NCI-H1048 (cell line): ENCODE measurements around the gene FBLIM1.

Experiments
- DNase-seq: peaks from one replicate; lab custom pipeline; 2025; lab: John Stamatoyannopoulos, UW

FBLIM1 gene

GRCh38 chr1:15748264-15748663 is 10.3 kb upstream of the FBLIM1 start:
- DNase-seq, result no peak

- DNase-seq, result no peak
Observed at GRCh38 chr1:15748690-15749398, 9.8 kb upstream of the FBLIM1 start.

- no peak for DNase-seq
Observed at GRCh38 chr1:15749399-15750291, 8.9 kb upstream of the FBLIM1 start.

- no peak for DNase-seq
Observed at GRCh38 chr1:15750924-15751323, 7.7 kb upstream of the FBLIM1 start.

DNA sequence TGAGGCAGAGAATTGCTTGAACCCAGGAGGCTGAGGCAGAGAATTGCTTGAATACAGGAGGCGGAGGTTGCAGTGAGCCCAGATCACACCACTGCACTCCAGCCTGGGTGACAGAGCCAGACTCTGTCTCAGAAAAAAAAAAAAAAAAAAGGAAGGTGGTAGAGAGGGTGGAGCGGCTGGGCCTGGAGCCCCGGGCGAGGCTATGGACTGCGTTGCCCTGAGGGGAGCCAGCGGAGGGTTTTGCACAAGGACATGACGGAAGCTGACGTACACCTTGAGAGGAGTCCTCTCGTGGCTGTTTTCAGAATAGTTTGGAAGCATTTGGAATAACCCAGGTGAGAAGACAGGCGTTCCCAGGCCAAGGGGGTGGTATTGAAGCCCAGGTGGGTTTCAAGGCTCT is 6.9 kb upstream of the FBLIM1 start:
- no peak for DNase-seq

GRCh38 chr1:15753776-15754175 is 4.8 kb upstream of the FBLIM1 start:
- no peak for DNase-seq

DNA sequence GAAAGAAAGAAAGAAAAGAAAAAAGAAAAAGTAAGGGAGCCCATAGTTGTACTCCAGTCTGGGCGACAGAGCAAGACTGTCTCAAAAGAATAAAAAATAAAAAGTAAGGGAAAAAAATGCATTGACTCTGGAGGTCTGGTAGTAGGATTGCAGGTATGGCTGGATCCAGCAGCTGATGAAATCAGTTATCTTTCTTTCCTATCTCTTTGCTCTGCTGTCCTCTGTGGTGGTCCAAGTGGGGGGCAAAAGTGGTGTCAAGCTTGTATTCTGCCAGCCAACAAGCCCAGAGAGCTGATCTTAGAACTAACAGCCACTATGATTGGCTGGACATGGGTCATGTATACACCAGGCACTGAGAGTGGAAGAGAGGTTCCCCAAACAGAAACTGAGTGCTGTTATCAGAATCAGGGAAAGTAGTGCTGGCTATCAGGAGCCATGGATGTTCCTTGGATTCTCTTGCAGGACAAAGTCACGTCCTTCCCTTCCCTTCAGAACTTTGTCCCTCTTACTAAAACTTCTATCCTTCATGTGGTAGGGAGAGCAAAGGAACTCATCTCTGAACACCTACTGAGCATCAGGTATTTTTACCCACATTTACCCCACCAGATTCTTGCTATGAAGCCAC is 3.5 kb upstream of the FBLIM1 start:
- no peak for DNase-seq

DNA sequence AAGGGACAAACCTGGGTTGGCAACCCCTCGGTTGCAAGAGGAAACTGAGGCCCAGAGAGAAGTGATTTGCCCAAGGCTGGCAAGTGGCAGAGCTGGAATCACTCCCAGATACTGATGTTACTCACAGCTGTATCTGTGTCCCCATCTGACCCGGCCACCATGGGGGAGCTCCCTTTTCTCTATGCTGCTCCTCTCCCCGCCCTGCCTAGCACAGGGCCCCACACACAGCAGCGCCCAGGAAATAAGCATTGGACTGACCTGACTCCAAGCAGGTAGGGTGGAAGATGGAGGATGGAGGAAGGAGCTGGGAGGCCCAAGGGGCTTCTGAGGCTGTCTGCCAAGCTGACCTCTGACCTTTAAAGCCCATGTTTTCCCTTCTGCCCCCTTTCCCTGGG is 3.0 kb upstream of the FBLIM1 start:
- DNase-seq, result no peak

GRCh38 chr1:15756143-15757015 is 2.2 kb upstream of the FBLIM1 start:
- peak; percentile 57 for DNase-seq

DNA sequence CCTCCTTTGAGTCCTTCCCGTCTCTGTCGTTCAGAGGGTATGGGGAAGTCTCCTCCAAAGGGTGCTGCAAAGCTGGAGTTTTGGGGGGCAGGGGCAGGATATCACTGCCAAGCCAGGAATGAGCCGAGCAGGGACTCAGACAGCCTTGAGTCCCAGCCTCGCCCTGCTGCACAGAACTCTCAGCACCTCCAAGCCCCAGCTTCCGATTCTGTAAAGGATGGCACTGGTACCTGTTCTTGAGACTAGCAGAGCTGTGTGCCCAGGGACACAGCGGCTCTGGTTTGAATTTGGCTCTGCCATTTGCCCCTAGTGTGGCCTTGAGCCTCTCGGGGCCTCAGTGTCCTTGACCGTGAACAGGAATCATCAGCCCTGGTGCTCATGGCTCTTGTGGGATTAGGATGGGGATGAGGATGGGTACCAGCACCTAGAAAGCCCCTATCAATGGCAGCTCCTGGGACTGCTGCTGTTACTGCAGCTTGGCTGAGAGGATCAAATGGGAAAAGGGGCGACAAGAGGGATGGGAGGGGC is 1.5 kb upstream of the FBLIM1 start:
- no peak for DNase-seq

DNA sequence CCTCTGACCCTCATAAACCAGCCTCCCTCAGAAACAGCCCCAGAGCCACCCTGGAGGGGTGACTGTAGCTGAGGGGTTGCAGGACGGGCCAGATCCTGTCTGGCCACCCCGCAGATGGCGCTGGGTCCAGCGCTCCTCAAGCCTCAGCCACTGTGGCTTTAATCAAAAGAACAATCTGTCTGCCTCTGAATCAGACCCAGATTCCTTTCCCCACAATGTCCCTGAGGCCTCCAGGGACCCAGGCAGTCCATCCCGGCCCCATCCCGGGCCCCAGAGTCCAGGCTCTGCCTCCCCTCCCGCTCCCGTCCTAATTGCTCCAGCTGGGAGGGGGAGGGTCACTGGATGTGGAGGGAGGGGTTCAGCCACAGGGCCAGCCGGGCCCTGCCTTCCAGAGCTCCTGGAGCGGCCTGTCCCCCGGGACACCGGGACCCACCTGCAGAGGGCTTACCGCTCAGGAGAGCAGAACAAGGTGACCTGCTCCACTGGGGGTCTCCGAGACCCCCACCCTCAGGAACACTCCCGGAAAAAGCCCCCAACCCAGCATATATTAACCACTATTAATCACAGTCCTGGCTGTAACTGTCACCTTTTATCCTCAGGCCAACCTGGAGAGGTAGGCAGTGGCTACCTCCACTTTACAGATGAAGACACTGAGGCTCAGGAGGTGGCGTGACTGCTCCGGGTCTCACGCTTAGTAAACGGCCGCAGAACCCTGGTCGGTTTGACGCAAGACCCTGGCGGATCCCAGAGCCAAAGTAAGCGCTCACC is 836 bp upstream of the FBLIM1 start:
- DNase-seq, result no peak

DNA sequence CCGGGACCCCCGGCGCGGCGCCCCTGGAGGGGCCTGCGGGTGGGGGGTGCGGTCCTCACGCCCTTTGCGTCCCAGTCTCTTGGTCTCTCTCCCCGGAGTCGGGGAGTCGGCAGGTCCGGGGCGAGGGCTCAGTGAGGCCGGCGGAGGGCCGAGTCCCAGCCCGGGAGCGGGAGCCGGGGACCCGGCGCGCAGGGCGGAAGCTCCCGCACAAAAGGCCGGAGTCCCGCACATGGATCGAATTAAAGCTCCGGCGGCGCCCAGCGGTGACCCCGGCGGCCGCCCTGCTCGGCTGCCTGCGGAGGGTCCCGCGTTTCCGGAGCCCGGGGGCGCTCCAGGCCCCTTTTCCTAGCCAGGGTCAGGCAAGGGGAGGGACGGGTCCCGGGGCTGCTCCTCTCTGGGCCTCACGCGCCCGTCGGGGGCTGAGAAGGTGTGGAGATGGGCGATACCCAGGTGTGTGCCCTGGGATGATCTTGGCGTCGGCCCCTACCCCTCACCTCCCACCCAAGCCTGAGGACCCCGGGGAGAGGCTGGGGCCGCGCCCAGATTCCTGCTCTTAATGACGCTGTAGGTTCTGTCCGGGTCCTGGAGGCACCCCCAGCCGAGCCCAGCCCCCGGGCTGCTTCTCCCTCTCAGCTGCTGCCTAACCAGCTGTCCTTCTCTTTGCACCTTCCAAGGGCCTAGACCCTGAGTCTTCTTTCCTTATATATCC is 512 bp downstream of the FBLIM1 start:
- DNase-seq, result no peak

DNA sequence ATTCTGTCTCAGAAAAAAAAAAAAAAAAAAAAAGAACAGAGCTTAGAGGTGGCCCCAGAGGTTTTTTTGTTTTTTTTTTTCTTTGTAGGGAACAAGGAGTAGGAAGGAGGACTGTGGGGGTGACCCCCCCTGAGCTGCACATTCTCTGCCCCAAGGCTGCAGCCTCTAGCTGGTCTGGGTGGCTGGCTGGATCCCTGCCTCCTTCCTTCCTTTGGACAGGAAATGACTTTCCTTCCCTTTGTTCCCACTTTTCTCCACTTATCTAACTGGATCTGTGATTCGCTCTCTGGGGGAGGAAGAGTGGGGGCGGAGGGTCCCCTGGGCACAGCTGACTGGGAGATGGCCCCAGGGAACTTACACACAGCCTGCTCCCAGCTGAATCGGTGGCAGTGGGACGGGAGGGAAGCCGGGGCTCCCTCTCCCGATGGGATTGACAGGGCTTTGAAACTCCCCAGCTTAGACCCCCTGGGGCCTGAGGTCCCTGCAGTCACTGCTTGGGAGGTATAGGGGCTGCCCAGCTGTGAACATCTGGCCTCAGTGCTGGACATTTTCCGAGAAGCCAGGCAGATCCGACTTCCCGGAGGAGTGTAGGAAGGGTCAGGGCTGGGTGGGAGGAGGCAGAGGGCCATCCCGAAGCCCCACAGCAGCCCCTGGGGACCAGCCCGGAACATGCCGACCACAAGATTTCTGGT is 2.1 kb downstream of the FBLIM1 start:
- DNase-seq, result no peak

DNA sequence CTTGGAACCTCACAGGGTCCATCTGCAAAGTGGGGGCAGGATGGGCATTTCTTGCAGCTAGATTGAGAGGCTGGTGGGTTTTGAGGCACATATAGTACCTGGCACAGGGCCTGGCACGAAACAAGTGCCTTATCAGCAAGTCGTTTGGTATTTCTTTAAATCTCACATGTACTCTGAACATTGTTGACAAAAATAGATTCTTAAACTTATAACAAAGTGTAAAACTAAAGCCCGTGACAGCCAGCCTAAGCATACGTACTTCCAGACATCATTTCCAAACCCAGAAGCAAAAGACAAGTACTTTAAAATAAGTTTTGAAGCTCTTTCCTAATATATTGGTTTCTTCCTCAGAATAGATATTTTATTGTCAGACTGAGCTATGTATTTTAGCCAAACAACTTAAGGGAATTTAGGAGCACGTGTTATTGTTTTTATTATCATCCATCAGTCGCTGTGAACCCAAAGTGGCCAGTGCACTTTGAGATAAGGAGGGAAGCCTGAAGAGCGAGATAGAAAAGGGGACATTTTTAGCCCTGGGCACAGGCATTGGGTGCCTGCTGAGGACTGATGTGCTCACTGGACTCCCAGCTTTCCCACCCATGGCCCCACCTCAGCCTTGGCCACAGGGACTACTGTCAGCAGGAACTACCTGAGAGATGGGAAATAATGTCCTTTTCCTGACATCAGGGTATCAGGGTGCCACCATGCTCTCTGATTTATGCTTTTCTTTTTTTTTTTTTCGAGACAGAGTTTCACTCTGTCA is 3.0 kb downstream of the FBLIM1 start:
- DNase-seq, result no peak

GRCh38 chr1:15762546-15762945 is 4.0 kb downstream of the FBLIM1 start:
- no peak for DNase-seq

- no peak for DNase-seq
Observed at GRCh38 chr1:15764269-15764764, 5.7 kb downstream of the FBLIM1 start.

DNA sequence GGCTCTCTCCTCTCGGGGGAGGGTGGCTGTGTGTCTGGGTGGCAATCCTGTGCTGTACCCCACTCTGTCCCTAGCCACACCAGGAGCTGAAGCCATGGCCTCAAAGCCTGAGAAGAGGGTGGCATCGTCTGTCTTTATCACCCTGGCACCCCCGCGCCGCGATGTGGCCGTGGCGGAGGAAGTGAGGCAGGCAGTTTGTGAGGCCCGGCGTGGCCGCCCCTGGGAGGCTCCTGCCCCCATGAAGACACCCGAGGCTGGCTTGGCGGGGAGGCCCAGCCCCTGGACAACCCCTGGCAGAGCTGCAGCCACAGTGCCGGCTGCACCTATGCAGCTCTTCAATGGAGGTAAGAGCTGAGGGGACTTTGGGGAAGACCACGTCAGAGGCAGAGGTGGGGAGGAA is 6.3 kb downstream of the FBLIM1 start:
- DNase-seq, result no peak

GRCh38 chr1:15765495-15766194 is 7.0 kb downstream of the FBLIM1 start:
- no peak for DNase-seq
